Neuron (in vitro differentiated cells): Measurements from ENCODE around the gene TNFRSF1A.

ENCODE experiments used
- H2AFZ ChIP-seq: one replicate; pipeline ENCODE4 v1.6.1; 2013; ENCODE audit warnings: low read depth, mild to moderate bottlenecking, inconsistent platforms, low read length, moderate library complexity
- H3K27me3 ChIP-seq: one replicate; pipeline ENCODE4 v1.6.1; 2013; ENCODE audit warnings: low read length; ENCODE audit not compliant: insufficient read depth
- H3K36me3 ChIP-seq: one replicate; pipeline ENCODE4 v1.6.1; 2013; ENCODE audit warnings: low read length; ENCODE audit not compliant: insufficient read depth
- H3K4me1 ChIP-seq: one replicate; pipeline ENCODE4 v1.6.1; 2013; ENCODE audit warnings: low read length; ENCODE audit not compliant: insufficient read depth
- H3K4me3 ChIP-seq: 2 replicates; pipeline ENCODE4 v1.5.1; 2013; ENCODE audit warnings: mild to moderate bottlenecking, low read length, moderate library complexity
- H3K9me3 ChIP-seq: one replicate; pipeline ENCODE4 v1.6.1; 2013; ENCODE audit warnings: low read length

The TNFRSF1A gene

GRCh38 chr12:6369916-6370575 lies 28.2 kb upstream of the TNFRSF1A start:
- H3K4me1 ChIP-seq: peaks cover 17% of the 10 kb centered on the region
- H3K27me3 ChIP-seq: no peaks in the 10 kb centered on the region
- no peaks in the 10 kb centered on the region for H3K36me3 ChIP-seq
- H3K4me3 ChIP-seq: no peak overlapping the region
- no peaks in the 10 kb centered on the region for H3K9me3 ChIP-seq
- H2AFZ ChIP-seq: no peak overlapping the region

DNA sequence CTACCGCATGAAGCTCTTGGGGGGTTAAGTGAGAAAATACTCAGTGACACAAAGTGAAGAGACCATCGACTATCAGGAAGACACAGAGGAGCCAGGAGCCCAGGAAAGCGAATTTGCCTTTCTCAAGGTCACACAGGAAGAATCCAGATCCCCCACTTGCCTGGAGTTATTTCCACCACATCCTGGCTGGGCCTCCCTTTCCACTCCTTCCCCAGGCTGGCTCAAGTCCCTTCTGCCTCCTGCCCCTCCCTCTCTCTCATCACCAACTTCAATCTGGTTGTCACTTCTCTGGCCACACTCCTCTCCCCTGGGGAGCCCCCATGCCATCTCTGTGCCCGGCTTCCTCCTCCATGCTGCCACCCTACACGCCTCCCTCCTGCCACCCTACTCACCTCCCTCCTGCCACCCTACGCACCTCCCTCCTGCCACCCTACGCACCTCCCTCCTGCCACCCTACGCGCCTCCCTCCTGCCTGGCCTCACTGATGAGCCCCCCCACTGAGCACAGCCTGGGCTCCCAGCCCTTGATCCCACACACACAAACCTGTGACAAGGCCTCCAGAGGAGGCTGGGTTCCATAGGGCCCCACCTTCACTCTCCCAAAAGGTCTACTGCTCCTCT lies 27.1 kb upstream of the TNFRSF1A start:
- H3K4me3 ChIP-seq: no peak overlapping the region
- H3K27me3 ChIP-seq: no peaks in the 10 kb centered on the region
- H2AFZ ChIP-seq: no peak overlapping the region
- H3K9me3 ChIP-seq: no peaks in the 10 kb centered on the region
- H3K36me3 ChIP-seq: no peaks in the 10 kb centered on the region
- H3K4me1 ChIP-seq: peaks cover 15% of the 10 kb centered on the region

GRCh38 chr12:6367969-6368892 lies 26.4 kb upstream of the TNFRSF1A start:
- Histone ChIP-seq H3K9me3 (no peaks in the 10 kb centered on the region), H3K27me3 (no peaks in the 10 kb centered on the region)

GRCh38 chr12:6367065-6367968 lies 25.4 kb upstream of the TNFRSF1A start:
- H3K36me3 ChIP-seq: no peaks in the 10 kb centered on the region
- H2AFZ ChIP-seq: no peak overlapping the region
- no peaks in the 10 kb centered on the region for H3K27me3 ChIP-seq
- H3K9me3 ChIP-seq: no peaks in the 10 kb centered on the region
- no peak overlapping the region for H3K4me3 ChIP-seq
- H3K4me1 ChIP-seq: peaks cover 9% of the 10 kb centered on the region

More at GRCh38 chr12:6367969-6368892, 26.4 kb upstream of the TNFRSF1A start:
- peaks cover 15% of the 10 kb centered on the region for H3K4me1 ChIP-seq
- H3K4me3 ChIP-seq: no peak overlapping the region
- no peaks in the 10 kb centered on the region for H3K36me3 ChIP-seq
- H2AFZ ChIP-seq: no peak overlapping the region

DNA sequence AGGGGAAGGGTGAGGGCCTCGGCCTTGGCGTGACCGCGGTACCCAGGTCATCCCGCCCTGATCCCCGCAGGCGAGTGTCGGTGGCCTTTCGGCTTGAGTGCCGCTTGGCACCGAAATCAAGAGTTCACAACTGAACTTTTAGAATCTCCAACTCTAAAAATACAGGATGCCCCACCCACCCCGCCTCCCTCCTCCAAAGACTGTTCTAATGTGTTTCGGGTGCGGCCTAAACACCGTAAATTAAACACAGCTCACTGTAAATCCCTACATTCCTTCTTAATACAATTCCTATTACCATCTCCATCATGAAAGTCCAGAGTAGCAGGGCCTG lies 22.1 kb upstream of the TNFRSF1A start:
- no peak overlapping the region for H3K4me3 ChIP-seq
- H2AFZ ChIP-seq: no peak overlapping the region
- no peaks in the 10 kb centered on the region for H3K27me3 ChIP-seq
- H3K36me3 ChIP-seq: no peaks in the 10 kb centered on the region
- no peaks in the 10 kb centered on the region for H3K4me1 ChIP-seq
- no peaks in the 10 kb centered on the region for H3K9me3 ChIP-seq

GRCh38 chr12:6363330-6364043 lies 21.6 kb upstream of the TNFRSF1A start:
- Histone ChIP-seq H3K4me3 (no peak overlapping the region), H3K36me3 (no peaks in the 10 kb centered on the region), H3K27me3 (no peaks in the 10 kb centered on the region), H3K4me1 (no peaks in the 10 kb centered on the region), H2AFZ (no peak overlapping the region), H3K9me3 (no peaks in the 10 kb centered on the region)

- no peak overlapping the region for H2AFZ ChIP-seq
- no peaks in the 10 kb centered on the region for H3K27me3 ChIP-seq
- H3K4me1 ChIP-seq: no peaks in the 10 kb centered on the region
- no peaks in the 10 kb centered on the region for H3K36me3 ChIP-seq
- H3K4me3 ChIP-seq: no peak overlapping the region
- H3K9me3 ChIP-seq: no peaks in the 10 kb centered on the region
These were observed 21.1 kb upstream of the TNFRSF1A start for GRCh38 chr12:6363010-6363329.

- no peaks in the 10 kb centered on the region for H3K27me3 ChIP-seq
- no peak overlapping the region for H3K4me3 ChIP-seq
- H3K36me3 ChIP-seq: no peaks in the 10 kb centered on the region
- no peak overlapping the region for H2AFZ ChIP-seq
- H3K9me3 ChIP-seq: no peaks in the 10 kb centered on the region
- no peaks in the 10 kb centered on the region for H3K4me1 ChIP-seq
These were observed 20.5 kb upstream of the TNFRSF1A start for GRCh38 chr12:6362403-6362802.

- no peaks in the 10 kb centered on the region for H3K9me3 ChIP-seq
- no peaks in the 10 kb centered on the region for H3K36me3 ChIP-seq
- no peak overlapping the region for H3K4me3 ChIP-seq
- H3K4me1 ChIP-seq: no peaks in the 10 kb centered on the region
- H2AFZ ChIP-seq: no peak overlapping the region
- no peaks in the 10 kb centered on the region for H3K27me3 ChIP-seq
These were observed 20.0 kb upstream of the TNFRSF1A start for GRCh38 chr12:6361834-6362233.

DNA sequence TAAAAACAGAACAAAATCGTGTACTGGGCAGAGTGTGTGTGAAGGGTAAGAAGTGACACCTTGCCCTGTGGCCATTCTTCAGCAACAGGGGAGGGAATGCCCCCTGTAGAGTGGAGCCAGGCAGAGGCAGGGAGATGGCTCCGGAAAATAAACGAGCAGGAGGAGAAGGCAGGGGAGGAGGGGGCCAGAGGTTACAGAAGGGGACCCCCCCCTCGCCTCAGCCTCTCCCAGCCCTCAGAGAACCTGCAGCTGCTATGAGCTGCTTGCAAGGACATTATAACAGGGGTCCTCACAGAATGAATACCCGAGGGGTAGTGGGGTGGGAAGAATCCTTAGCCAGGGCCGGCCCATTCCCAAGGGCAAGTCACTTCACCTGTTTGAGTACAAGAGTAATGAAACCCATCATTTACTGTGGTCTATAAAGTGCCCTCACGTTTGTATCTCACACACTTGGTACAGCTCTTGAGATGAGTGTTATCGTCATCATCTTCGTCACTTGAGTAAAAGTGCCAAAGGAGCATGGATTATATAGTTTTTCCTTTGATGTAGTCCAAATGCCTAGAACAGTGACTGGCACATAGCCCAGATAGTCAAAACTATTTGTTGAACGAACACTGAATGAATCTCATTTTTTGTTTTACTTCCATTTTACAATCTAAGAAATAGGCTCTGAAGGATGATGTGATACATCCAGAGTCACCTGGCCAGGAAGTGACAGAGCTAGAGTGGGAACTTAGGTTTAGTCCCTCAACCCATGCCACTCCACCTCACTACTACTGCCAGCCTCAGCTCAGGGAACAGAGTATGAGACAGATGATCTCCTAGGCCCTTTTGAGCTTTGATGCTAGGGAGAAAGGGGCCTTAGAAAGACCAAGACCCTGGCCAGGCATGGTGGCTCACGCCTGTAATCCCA lies 19.0 kb upstream of the TNFRSF1A start:
- Histone ChIP-seq H3K27me3 (no peaks in the 10 kb centered on the region), H3K9me3 (no peaks in the 10 kb centered on the region), H3K4me3 (no peak overlapping the region), H3K36me3 (no peaks in the 10 kb centered on the region), H3K4me1 (no peaks in the 10 kb centered on the region), H2AFZ (no peak overlapping the region)

DNA sequence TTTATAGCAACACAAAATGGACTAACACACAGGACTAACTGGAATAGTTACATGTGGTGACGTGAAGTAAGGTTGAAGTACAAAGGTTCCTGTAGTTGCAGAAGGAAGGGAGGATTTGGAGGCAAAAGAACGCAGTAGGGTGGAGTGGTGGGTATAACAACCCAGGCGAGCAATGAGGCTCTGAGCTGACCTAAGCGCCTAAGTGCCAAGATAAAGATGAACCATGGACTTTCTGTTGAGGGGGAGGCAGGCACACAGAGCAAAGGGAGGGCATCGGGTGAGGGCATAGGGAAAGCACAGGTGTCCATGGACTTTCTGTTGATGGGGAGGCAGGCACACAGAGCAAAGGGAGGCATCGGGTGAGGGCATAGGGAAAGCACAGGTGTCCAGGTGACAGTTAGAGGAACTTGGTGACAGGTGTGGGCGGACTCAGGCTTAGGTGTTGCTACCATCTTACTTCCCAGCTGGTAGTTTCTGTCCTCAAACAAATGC lies 18.2 kb upstream of the TNFRSF1A start:
- H2AFZ ChIP-seq: no peak overlapping the region
- H3K36me3 ChIP-seq: no peaks in the 10 kb centered on the region
- no peak overlapping the region for H3K4me3 ChIP-seq
- no peaks in the 10 kb centered on the region for H3K27me3 ChIP-seq
- no peaks in the 10 kb centered on the region for H3K4me1 ChIP-seq
- no peaks in the 10 kb centered on the region for H3K9me3 ChIP-seq
